ENCODE results near the gene NCF2. TPM values are rescaled to one million over a fixed set of nuclear protein-coding genes. Genes with fewer than 3 reads are reported as not detected.
"Not testable (repeated sequence)": the region's sequence is repeated elsewhere in the genome, so short reads cannot be mapped to it uniquely, and the experiment has no call there.

NCF2 gene
- total and polyA plus RNA-seq, 2 donors (not counting 1 experiment from before 2014, with no cell fraction given), result 0.43 to 2.6 TPM

DNA sequence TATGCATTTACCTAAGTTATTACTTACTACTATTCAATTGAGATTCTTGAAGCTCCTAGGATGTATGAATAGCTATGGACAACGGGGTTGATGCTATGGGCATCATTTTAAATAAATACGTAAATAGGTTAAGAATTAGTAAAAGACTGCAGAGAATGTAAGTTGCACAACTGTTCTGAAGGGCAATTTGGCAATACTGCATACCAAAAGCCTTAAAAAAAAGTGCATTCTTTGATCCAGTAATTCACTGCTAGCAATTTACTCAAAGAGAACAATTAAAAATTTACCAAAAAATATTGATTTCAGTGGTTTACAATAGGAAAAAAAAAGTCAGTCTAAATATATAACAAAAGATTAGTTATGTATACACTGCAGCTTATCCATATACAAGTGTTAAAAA is 41.9 kb upstream of the NCF2 start:
- Histone ChIP-seq H3K4me3 (replicated peaks in 1 of 4; ENCODE audit: control extremely low read depth in 1 of 4, insufficient read depth in 1 of 4, low read depth in 3 of 4, low read length in 4 of 4) (peak overlapping the region; percentile 76 to 94 (median 84)), H2AFZ (ENCODE audit: low read length) (no peak overlapping the region), H3K36me3 (ENCODE audit: control insufficient read depth, insufficient read depth, low read length) (peaks cover 4% of the 10 kb centered on the region), H3K79me2 (ENCODE audit: control insufficient read depth, insufficient read depth, low read length) (peaks cover 78% of the 10 kb centered on the region), H3K4me2 (ENCODE audit: extremely low read depth, insufficient read depth, low read length) (peak overlapping the region; percentile 53), H3K27ac (ENCODE audit: insufficient read depth, low read length) (no peak overlapping the region), H3K9ac (ENCODE audit: insufficient read depth, low read length) (no peak overlapping the region), H4K20me1 (ENCODE audit: control insufficient read depth, extremely low read depth, insufficient read depth, low read length) (no peaks in the 10 kb centered on the region), H3K9me3 (ENCODE audit: control insufficient read depth, insufficient read depth, low read depth, low read length) (no peaks in the 10 kb centered on the region), H3K4me1 (ENCODE audit: control insufficient read depth, extremely low read depth, insufficient read depth, low read length) (peaks cover 2% of the 10 kb centered on the region), H3K27me3 (ENCODE audit: control insufficient read depth, insufficient read depth, low read length) (no peaks in the 10 kb centered on the region)
- DNase-seq (ENCODE audit: low read depth in 2 of 2), result peak; percentile 74 to 82
- TF ChIP-seq EZH2 (IDR thresholded peaks at IDR 0.05; ENCODE audit: low read length, missing control alignments), result no peak
- TF ChIP-seq, protein P1, sequence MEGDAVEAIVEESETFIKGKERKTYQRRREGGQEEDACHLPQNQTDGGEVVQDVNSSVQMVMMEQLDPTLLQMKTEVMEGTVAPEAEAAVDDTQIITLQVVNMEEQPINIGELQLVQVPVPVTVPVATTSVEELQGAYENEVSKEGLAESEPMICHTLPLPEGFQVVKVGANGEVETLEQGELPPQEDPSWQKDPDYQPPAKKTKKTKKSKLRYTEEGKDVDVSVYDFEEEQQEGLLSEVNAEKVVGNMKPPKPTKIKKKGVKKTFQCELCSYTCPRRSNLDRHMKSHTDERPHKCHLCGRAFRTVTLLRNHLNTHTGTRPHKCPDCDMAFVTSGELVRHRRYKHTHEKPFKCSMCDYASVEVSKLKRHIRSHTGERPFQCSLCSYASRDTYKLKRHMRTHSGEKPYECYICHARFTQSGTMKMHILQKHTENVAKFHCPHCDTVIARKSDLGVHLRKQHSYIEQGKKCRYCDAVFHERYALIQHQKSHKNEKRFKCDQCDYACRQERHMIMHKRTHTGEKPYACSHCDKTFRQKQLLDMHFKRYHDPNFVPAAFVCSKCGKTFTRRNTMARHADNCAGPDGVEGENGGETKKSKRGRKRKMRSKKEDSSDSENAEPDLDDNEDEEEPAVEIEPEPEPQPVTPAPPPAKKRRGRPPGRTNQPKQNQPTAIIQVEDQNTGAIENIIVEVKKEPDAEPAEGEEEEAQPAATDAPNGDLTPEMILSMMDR (conservative IDR thresholded peaks at IDR 0.05 in 1 of 2, IDR thresholded peaks at IDR 0.05 in 1 of 2; ENCODE audit: low read depth in 1 of 2, low read length in 2 of 2), result no peak

GRCh38 chr1:183630748-183631147 is 40.5 kb upstream of the NCF2 start:
- no peaks in the 10 kb centered on the region for H3K27me3 ChIP-seq (ENCODE audit: control insufficient read depth, insufficient read depth, low read length)
- H3K36me3 ChIP-seq (ENCODE audit: control insufficient read depth, insufficient read depth, low read length), result peaks cover 4% of the 10 kb centered on the region
- no peak overlapping the region for H2AFZ ChIP-seq (ENCODE audit: low read length)
- H4K20me1 ChIP-seq (ENCODE audit: control insufficient read depth, extremely low read depth, insufficient read depth, low read length), result no peaks in the 10 kb centered on the region
- TF ChIP-seq EZH2 (IDR thresholded peaks at IDR 0.05; ENCODE audit: low read length, missing control alignments), result no peak
- H3K4me2 ChIP-seq (ENCODE audit: extremely low read depth, insufficient read depth, low read length), result peak overlapping the region; percentile 76
- H3K4me3 ChIP-seq (replicated peaks in 1 of 4; ENCODE audit: control extremely low read depth in 1 of 4, insufficient read depth in 1 of 4, low read depth in 3 of 4, low read length in 4 of 4), result no peak overlapping the region
- peaks cover 70% of the 10 kb centered on the region for H3K79me2 ChIP-seq (ENCODE audit: control insufficient read depth, insufficient read depth, low read length)
- peaks cover 2% of the 10 kb centered on the region for H3K4me1 ChIP-seq (ENCODE audit: control insufficient read depth, extremely low read depth, insufficient read depth, low read length)
- H3K9ac ChIP-seq (ENCODE audit: insufficient read depth, low read length), result no peak overlapping the region
- peak; percentile 34 to 50 for DNase-seq (ENCODE audit: low read depth in 2 of 2)
- no peaks in the 10 kb centered on the region for H3K9me3 ChIP-seq (ENCODE audit: control insufficient read depth, insufficient read depth, low read depth, low read length)
- H3K27ac ChIP-seq (ENCODE audit: insufficient read depth, low read length), result no peak overlapping the region

DNA sequence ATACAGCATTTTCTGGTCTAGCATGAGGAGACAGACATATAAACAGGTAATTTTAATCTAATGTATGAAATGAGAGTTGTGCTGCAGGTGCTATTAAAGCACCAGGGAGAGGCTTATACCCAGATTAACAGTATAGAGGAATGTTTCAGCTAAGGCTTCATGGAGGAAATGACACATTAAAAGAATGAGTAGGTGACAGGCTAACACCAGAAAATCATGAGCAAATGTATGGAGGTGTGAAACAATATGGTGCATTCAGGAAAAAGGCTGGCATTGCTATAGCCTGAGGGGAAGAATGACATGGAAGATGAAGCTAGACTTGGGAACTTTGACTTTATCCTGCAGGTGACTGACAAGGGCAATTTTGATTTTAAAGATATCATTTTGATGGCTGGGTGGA is 38.3 kb upstream of the NCF2 start:
- Histone ChIP-seq H3K4me2 (ENCODE audit: extremely low read depth, insufficient read depth, low read length) (no peak overlapping the region), H3K9me3 (ENCODE audit: control insufficient read depth, insufficient read depth, low read depth, low read length) (no peaks in the 10 kb centered on the region), H3K27me3 (ENCODE audit: control insufficient read depth, insufficient read depth, low read length) (no peaks in the 10 kb centered on the region), H3K27ac (ENCODE audit: insufficient read depth, low read length) (no peak overlapping the region), H3K4me1 (ENCODE audit: control insufficient read depth, extremely low read depth, insufficient read depth, low read length) (peaks cover 2% of the 10 kb centered on the region), H3K4me3 (replicated peaks in 1 of 4; ENCODE audit: control extremely low read depth in 1 of 4, insufficient read depth in 1 of 4, low read depth in 3 of 4, low read length in 4 of 4) (no peak overlapping the region), H3K36me3 (ENCODE audit: control insufficient read depth, insufficient read depth, low read length) (peaks cover 6% of the 10 kb centered on the region), H2AFZ (ENCODE audit: low read length) (no peak overlapping the region), H3K9ac (ENCODE audit: insufficient read depth, low read length) (no peak overlapping the region), H4K20me1 (ENCODE audit: control insufficient read depth, extremely low read depth, insufficient read depth, low read length) (no peaks in the 10 kb centered on the region), H3K79me2 (ENCODE audit: control insufficient read depth, insufficient read depth, low read length) (peaks cover 52% of the 10 kb centered on the region)
- no peak for DNase-seq (ENCODE audit: low read depth in 2 of 2)
- TF ChIP-seq EZH2 (IDR thresholded peaks at IDR 0.05; ENCODE audit: low read length, missing control alignments), result no peak
- TF ChIP-seq, protein P1 (conservative IDR thresholded peaks at IDR 0.05 in 1 of 2, IDR thresholded peaks at IDR 0.05 in 1 of 2; ENCODE audit: low read depth in 1 of 2, low read length in 2 of 2), result no peak

GRCh38 chr1:183626236-183626635 is 36.0 kb upstream of the NCF2 start:
- peaks cover 29% of the 10 kb centered on the region for H3K79me2 ChIP-seq (ENCODE audit: control insufficient read depth, insufficient read depth, low read length)
- H3K4me2 ChIP-seq (ENCODE audit: extremely low read depth, insufficient read depth, low read length); H3K36me3 ChIP-seq (ENCODE audit: control insufficient read depth, insufficient read depth, low read length); H3K27me3 ChIP-seq (ENCODE audit: control insufficient read depth, insufficient read depth, low read length); H3K9me3 ChIP-seq (ENCODE audit: control insufficient read depth, insufficient read depth, low read depth, low read length); H2AFZ ChIP-seq (ENCODE audit: low read length); H3K27ac ChIP-seq (ENCODE audit: insufficient read depth, low read length); H4K20me1 ChIP-seq (ENCODE audit: control insufficient read depth, extremely low read depth, insufficient read depth, low read length); H3K4me3 ChIP-seq (replicated peaks in 1 of 4; ENCODE audit: control extremely low read depth in 1 of 4, insufficient read depth in 1 of 4, low read depth in 3 of 4, low read length in 4 of 4); DNase-seq (ENCODE audit: low read depth in 2 of 2); H3K4me1 ChIP-seq (ENCODE audit: control insufficient read depth, extremely low read depth, insufficient read depth, low read length); H3K9ac ChIP-seq (ENCODE audit: insufficient read depth, low read length): not testable (repeated sequence)

Data from fibroblast of lung (primary cell).